Caco-2 (cell line): ENCODE data around the gene KLF15. TPM values are rescaled to one million over a fixed set of nuclear protein-coding genes. Genes with fewer than 3 reads are reported as not detected.

ENCODE experiments used
- BruUV-seq: library from RNA; stranded (reverse); fragments of 400-500 nt; replicated peaks from 2 replicates; lab custom pipeline; 2021; lab: Mats Ljungman, UMichigan
- CTCF ChIA-PET: fragments of 300-600 bp; sonication (Branson Sonifier 250); formaldehyde crosslinking; loops from one replicate; lab custom pipeline; 2022; ENCODE audit warnings: antibody characterized with exemption; lab: Charles Lee
- POLR2A ChIA-PET: fragments of 300-600 bp; sonication (Branson Sonifier 250); formaldehyde crosslinking; loops from one replicate; lab custom pipeline; 2022; ENCODE audit warnings: antibody characterized with exemption; lab: Charles Lee
- DNase-seq, 2 experiments: peaks; one replicate each; pipeline versions ENCODE4 v3.0.0 to v3.0.0-alpha.2; 2020 to 2022
- H3K27me3 ChIP-seq: replicated peaks from 2 replicates; pipeline ENCODE4 v1.6.0; 2011; ENCODE audit warnings: low read length; ENCODE audit not compliant: control insufficient read depth, insufficient read depth
- H3K36me3 ChIP-seq: 2 replicates; pipeline ENCODE4 v1.5.1; 2011; ENCODE audit warnings: low read length; ENCODE audit not compliant: control insufficient read depth, insufficient read depth
- H3K4me1 ChIP-seq: fragments of 250-450 bp; sonication (Bioruptor Pico); 2 replicates; pipeline ENCODE4 v1.5.1; 2020; ENCODE audit warnings: mild to moderate bottlenecking
- H3K4me3 ChIP-seq: 2 replicates; pipeline ENCODE4 v1.5.1; 2011; ENCODE audit warnings: low read depth, mild to moderate bottlenecking, control low read depth, low read length
- H3K9me3 ChIP-seq: fragments of 250-450 bp; sonication (Bioruptor Pico); 2 replicates; pipeline ENCODE4 v1.5.1; 2020; ENCODE audit warnings: mild to moderate bottlenecking, moderate library complexity
- H3K27ac Mint-ChIP-seq: one replicate; pipeline ENCODE4 v1.8.0; 2022; ENCODE audit warnings: mixed read lengths; ENCODE audit not compliant: unreplicated experiment
- H3K27me3 Mint-ChIP-seq: one replicate; pipeline ENCODE4 v1.8.0; 2022; ENCODE audit warnings: mixed read lengths; ENCODE audit not compliant: insufficient read depth, unreplicated experiment
- H3K36me3 Mint-ChIP-seq: one replicate; pipeline ENCODE4 v1.8.0; 2022; ENCODE audit warnings: mild to moderate bottlenecking, mixed read lengths; ENCODE audit not compliant: insufficient read depth, unreplicated experiment
- H3K4me1 Mint-ChIP-seq: one replicate; pipeline ENCODE4 v1.8.0; 2022; ENCODE audit warnings: low read depth, mixed read lengths; ENCODE audit not compliant: unreplicated experiment
- H3K4me3 Mint-ChIP-seq: one replicate; pipeline ENCODE4 v1.8.0; 2022; ENCODE audit warnings: mild to moderate bottlenecking, moderate library complexity, mixed read lengths; ENCODE audit not compliant: unreplicated experiment
- H3K9me3 Mint-ChIP-seq: one replicate; pipeline ENCODE4 v1.8.0; 2022; ENCODE audit warnings: mixed read lengths; ENCODE audit not compliant: unreplicated experiment
- intact Hi-C: fragments of 100-400 bp; cut with micrococcal nuclease; formaldehyde crosslinking; loops from one replicate; pipeline ENCODE4 v1.10.0; 2022; ENCODE audit not compliant: unreplicated experiment
- total RNA-seq: library from RNA; stranded (reverse); gene quantifications from 2 replicates; pipeline ENCODE4 v1.2.3, GENCODE V29; 2022
- TF ChIP-seq, protein P1 (sequence below), 2 experiments: fragments of 200-600 bp in 1 of 2; IDR thresholded peaks; 1 replicate in 1 of 2; 2 replicates in 1 of 2; pipeline versions ENCODE4 v1.5.1 to v1.8.0; 2011 to 2022; ENCODE audit warnings: antibody characterized with exemption in 1 of 2, control low read depth in 1 of 2, inconsistent platforms in 1 of 2, low read depth in 1 of 2, low read length in 1 of 2, mild to moderate bottlenecking in 1 of 2, moderate library complexity in 1 of 2; ENCODE audit not compliant: insufficient read depth in 1 of 2, severe bottlenecking in 1 of 2, unreplicated experiment in 1 of 2

Gene KLF15
- total RNA-seq, 1 experiment from 2014 or later = 2.7 TPM

DNA sequence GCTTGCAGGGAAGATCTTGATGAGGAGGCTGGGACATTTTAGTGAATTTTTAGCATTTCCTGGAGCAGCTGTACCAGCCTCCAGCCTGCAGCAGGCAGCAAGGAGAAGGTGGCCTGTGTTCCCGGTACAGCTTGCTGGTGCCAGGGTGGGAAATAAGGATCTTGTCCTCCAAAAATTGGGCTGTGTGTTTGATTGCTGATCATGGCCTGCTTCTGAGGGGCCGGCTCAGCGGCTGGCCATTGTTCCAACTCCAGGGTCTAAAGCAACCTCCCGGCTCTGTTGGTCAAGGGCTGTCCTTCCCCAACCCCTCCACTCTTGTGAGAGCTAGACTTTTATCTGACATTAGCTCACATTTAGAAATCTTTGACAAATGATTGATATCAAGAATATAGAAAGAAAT lies 42.5 kb upstream of the KLF15 start:
- H3K4me1 ChIP-seq = no peaks in the 10 kb centered on the region
- TF ChIP-seq, protein P1, sequence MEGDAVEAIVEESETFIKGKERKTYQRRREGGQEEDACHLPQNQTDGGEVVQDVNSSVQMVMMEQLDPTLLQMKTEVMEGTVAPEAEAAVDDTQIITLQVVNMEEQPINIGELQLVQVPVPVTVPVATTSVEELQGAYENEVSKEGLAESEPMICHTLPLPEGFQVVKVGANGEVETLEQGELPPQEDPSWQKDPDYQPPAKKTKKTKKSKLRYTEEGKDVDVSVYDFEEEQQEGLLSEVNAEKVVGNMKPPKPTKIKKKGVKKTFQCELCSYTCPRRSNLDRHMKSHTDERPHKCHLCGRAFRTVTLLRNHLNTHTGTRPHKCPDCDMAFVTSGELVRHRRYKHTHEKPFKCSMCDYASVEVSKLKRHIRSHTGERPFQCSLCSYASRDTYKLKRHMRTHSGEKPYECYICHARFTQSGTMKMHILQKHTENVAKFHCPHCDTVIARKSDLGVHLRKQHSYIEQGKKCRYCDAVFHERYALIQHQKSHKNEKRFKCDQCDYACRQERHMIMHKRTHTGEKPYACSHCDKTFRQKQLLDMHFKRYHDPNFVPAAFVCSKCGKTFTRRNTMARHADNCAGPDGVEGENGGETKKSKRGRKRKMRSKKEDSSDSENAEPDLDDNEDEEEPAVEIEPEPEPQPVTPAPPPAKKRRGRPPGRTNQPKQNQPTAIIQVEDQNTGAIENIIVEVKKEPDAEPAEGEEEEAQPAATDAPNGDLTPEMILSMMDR (IDR thresholded peaks at IDR 0.05; ENCODE audit: insufficient read depth in 1 of 2, low read depth in 1 of 2, low read length in 1 of 2, severe bottlenecking in 1 of 2, unreplicated experiment in 1 of 2) = no peak
- H3K9me3 ChIP-seq = no peaks in the 10 kb centered on the region
- no TSS peak for BruUV-seq
- CTCF ChIA-PET = no interaction called here
- Mint-ChIP-seq H3K36me3 (no peaks in the 10 kb centered on the region), H3K4me1 (no peaks in the 10 kb centered on the region), H3K27ac (no peak overlapping the region), H3K9me3 (no peaks in the 10 kb centered on the region), H3K4me3 (no peak overlapping the region), H3K27me3 (peaks cover 11% of the 10 kb centered on the region)
- POLR2A ChIA-PET = no interaction called here
- H3K4me3 ChIP-seq = no peak overlapping the region
- no peaks in the 10 kb centered on the region for H3K36me3 ChIP-seq
- intact Hi-C loops = no loop called here
- DNase-seq = no peak
- no peaks in the 10 kb centered on the region for H3K27me3 ChIP-seq

DNA sequence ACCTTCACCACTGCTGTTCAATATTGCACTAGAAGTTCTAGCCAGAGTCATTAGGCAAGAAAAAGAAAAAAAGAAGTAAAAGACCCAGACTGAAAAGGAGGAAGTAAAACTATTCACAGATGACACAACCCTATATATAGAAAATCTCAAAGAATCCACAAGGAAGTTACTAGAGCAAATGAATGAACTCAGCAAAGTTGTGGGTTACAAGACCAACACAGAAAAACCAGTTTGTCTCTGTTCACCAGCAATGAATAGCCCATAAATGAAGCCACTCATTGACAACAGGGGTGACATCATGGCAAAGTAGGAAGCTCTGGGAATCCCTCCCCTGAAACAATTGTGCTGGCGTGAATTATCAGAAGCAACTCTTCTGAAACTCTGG lies 42.1 kb upstream of the KLF15 start:
- Mint-ChIP-seq H3K36me3 (no peaks in the 10 kb centered on the region), H3K4me3 (no peak overlapping the region), H3K27me3 (peaks cover 11% of the 10 kb centered on the region), H3K9me3 (no peaks in the 10 kb centered on the region), H3K4me1 (no peaks in the 10 kb centered on the region), H3K27ac (no peak overlapping the region)
- TF ChIP-seq, protein P1 (IDR thresholded peaks at IDR 0.05; ENCODE audit: insufficient read depth in 1 of 2, low read depth in 1 of 2, low read length in 1 of 2, severe bottlenecking in 1 of 2, unreplicated experiment in 1 of 2) = no peak
- no peaks in the 10 kb centered on the region for H3K36me3 ChIP-seq
- no peak overlapping the region for H3K4me3 ChIP-seq
- intact Hi-C loops = no loop called here
- BruUV-seq = no TSS peak
- DNase-seq = no peak
- H3K9me3 ChIP-seq = no peaks in the 10 kb centered on the region
- ChIA-PET CTCF (no interaction called here), POLR2A (no interaction called here)
- no peaks in the 10 kb centered on the region for H3K4me1 ChIP-seq
- no peaks in the 10 kb centered on the region; the same call in 1 of the 2 replicates for H3K27me3 ChIP-seq

DNA sequence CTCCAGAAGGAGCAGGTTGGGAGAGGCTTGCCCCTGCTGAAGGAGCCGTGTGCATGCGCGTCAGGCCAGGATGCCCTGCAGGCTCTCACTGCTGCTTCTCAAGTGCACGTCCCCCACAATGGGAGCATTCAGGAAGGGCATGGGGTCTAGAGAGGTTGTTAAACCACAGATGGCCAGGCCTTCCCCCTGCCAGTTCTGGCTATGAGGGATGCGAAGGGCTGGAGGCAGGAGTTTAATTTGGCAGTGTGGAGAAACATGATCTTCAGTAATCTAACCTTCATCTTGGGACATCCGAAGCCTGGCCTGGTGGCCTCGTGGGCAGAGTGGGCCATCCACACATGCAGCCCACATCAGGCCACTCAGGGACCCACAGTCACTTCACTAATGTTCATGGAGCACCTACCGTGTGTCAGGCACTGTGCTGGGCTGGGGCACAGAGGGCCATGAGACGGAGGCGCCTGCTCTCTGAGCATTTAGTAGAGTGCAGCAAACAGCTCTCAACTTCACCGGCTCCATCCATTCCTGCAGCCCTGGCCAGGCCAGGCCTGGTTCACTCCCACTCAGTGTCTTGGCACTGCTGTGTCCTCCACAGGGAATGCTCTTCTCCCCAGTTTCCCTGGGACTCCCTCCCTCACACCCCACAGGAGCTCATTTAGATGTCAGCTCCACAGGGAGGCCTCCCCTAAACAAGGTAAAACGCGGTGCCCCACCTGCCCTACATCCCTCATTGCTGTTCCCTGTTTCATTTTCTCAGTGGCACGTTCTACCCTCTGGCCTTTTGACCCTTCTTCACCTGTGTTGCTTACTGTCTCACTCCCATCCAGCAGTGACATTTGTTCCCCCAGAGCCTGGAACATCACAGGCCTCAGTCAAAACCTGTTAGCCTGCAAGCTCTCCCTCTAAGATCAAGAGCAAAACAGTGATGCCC lies 41.5 kb upstream of the KLF15 start:
- TF ChIP-seq, protein P1 (IDR thresholded peaks at IDR 0.05; ENCODE audit: insufficient read depth in 1 of 2, low read depth in 1 of 2, low read length in 1 of 2, severe bottlenecking in 1 of 2, unreplicated experiment in 1 of 2) = no peak
- Mint-ChIP-seq H3K27ac (no peak overlapping the region), H3K4me3 (no peak overlapping the region), H3K27me3 (peaks cover 11% of the 10 kb centered on the region), H3K4me1 (no peaks in the 10 kb centered on the region), H3K9me3 (no peaks in the 10 kb centered on the region), H3K36me3 (no peaks in the 10 kb centered on the region)
- CTCF ChIA-PET = no interaction called here
- no peak for DNase-seq
- BruUV-seq = no TSS peak
- Histone ChIP-seq H3K4me3 (no peak overlapping the region), H3K27me3 (no peaks in the 10 kb centered on the region; the same call in 1 of the 2 replicates), H3K36me3 (no peaks in the 10 kb centered on the region), H3K9me3 (no peaks in the 10 kb centered on the region), H3K4me1 (no peaks in the 10 kb centered on the region)
- POLR2A ChIA-PET = interaction anchor here (0.6 kb wide), 1 partner anchor 315 kb away, joined by 17 read pairs; the partner anchor contains the start of gene SLC41A3
- intact Hi-C loops = no loop called here
